K562 (cell line): ENCODE results near the gene PPL. TPM values are rescaled to one million over a fixed set of nuclear protein-coding genes. Genes with fewer than 3 reads are reported as not detected.

ENCODE experiments used
- CEBPZ ChIP-seq: fragments of 150-350 bp; IDR thresholded peaks from 2 replicates; pipeline ENCODE4 v1.6.1; 2014; ENCODE audit warnings: low read depth, mild to moderate bottlenecking, low read length, borderline replicate concordance
- EGR1 ChIP-seq: fragments of 450-650 bp; conservative IDR thresholded peaks from 2 replicates; pipeline ENCODE4 v1.6.1; 2017; ENCODE audit warnings: mild to moderate bottlenecking
- ETV1 ChIP-seq: fragments of 450-650 bp; conservative IDR thresholded peaks from 2 replicates; pipeline ENCODE4 v1.6.1; 2016; ENCODE audit warnings: missing genetic modification characterization, control low read depth, low read depth, missing compliant biosample characterization
- MAFF ChIP-seq: IDR thresholded peaks from 2 replicates; pipeline ENCODE4 v1.6.1; 2012; ENCODE audit warnings: low read length, improper control_type of control experiment
- MAFK ChIP-seq: IDR thresholded peaks from 2 replicates; pipeline ENCODE4 v1.6.1; 2011; ENCODE audit warnings: low read length, improper control_type of control experiment
- MIER1 ChIP-seq: fragments of 450-650 bp; IDR thresholded peaks from 2 replicates; pipeline ENCODE4 v1.6.1; 2016; ENCODE audit warnings: antibody characterized with exemption, mild to moderate bottlenecking, low read depth
- OTX1 ChIP-seq: fragments of 450-650 bp; formaldehyde crosslinking; IDR thresholded peaks from 2 replicates; pipeline ENCODE4 v1.4.0; 2022; ENCODE audit warnings: mild to moderate bottlenecking
- PURB ChIP-seq: sonication (generic); formaldehyde crosslinking; IDR thresholded peaks from 2 replicates; pipeline ENCODE4 v1.9.0; 2021; ENCODE audit warnings: low read depth, mild to moderate bottlenecking, missing genetic modification reagents
- RBM17 ChIP-seq: fragments of 200-400 bp; formaldehyde crosslinking; IDR thresholded peaks from 2 replicates; pipeline ENCODE4 v1.6.1; 2017; ENCODE audit warnings: low read depth, mild to moderate bottlenecking, low read length, borderline replicate concordance
- RBM34 ChIP-seq: fragments of 200-400 bp; formaldehyde crosslinking; IDR thresholded peaks from 2 replicates; pipeline ENCODE4 v1.6.1; 2018; ENCODE audit warnings: low read length, borderline replicate concordance; ENCODE audit not compliant: insufficient read depth
- ZFP91 ChIP-seq: sonication (generic); formaldehyde crosslinking; IDR thresholded peaks from 2 replicates; pipeline ENCODE4 v1.8.0; 2022; ENCODE audit warnings: mild to moderate bottlenecking, missing genetic modification reagents
- ZNF717 ChIP-seq: fragments of 250-450 bp; sonication (Bioruptor Pico); IDR thresholded peaks from 2 replicates; pipeline ENCODE4 v1.5.0; 2021
- polyA plus RNA-seq, 8 experiments: library from polyadenylated mRNA; depleted of rRNA in 4 of 8; stranded (reverse) in 5 of 8; unstranded in 3 of 8; fragments of >200 nt; fragmentation: Nextera tagmentation in 2 of 8; fragmentation: Illumina TruSeq in 1 of 8; extraction: Ambion mirVana in 2 of 8; extraction: Trizol in 1 of 8; gene quantifications; 2 replicates each; pipeline versions ENCODE4 v1.2.1 to v1.2.3, GENCODE V29; 2011 to 2014; ENCODE audit warnings: inconsistent platforms in 1 of 8, missing spikeins in 1 of 8
- total RNA-seq, 7 experiments: library from RNA; depleted of rRNA in 6 of 7; stranded (reverse); fragments of >200 nt in 6 of 7; fragmentation: Illumina TruSeq in 2 of 7; extraction: Trizol in 2 of 7; gene quantifications; 2 replicates each; pipeline versions ENCODE4 v1.2.1 to v1.2.3, GENCODE V29; 2011 to 2021; ENCODE audit warnings: low replicate concordance in 1 of 7
- TF ChIP-seq, protein P1 (sequence below): fragments of 250-450 bp; sonication (Bioruptor Pico); IDR thresholded peaks from 2 replicates; pipeline ENCODE4 v1.4.0; 2020; ENCODE audit warnings: borderline replicate concordance
- TF ChIP-seq, protein P2 (sequence below): sonication (generic); formaldehyde crosslinking; IDR thresholded peaks from 2 replicates; pipeline ENCODE4 v1.8.0; 2023; ENCODE audit warnings: mild to moderate bottlenecking, missing genetic modification reagents
- TF ChIP-seq, protein P3 (sequence below): fragments of 250-450 bp; sonication (Bioruptor Pico); IDR thresholded peaks from 2 replicates; pipeline ENCODE4 v1.4.0; 2020

Gene PPL
- total and polyA plus RNA-seq, 9 of the 15 experiments (the other 6 are each of a cell fraction or from before 2014, with no cell fraction given), result 0.01 to 0.15 (median 0.07) TPM; not detected in 3

DNA sequence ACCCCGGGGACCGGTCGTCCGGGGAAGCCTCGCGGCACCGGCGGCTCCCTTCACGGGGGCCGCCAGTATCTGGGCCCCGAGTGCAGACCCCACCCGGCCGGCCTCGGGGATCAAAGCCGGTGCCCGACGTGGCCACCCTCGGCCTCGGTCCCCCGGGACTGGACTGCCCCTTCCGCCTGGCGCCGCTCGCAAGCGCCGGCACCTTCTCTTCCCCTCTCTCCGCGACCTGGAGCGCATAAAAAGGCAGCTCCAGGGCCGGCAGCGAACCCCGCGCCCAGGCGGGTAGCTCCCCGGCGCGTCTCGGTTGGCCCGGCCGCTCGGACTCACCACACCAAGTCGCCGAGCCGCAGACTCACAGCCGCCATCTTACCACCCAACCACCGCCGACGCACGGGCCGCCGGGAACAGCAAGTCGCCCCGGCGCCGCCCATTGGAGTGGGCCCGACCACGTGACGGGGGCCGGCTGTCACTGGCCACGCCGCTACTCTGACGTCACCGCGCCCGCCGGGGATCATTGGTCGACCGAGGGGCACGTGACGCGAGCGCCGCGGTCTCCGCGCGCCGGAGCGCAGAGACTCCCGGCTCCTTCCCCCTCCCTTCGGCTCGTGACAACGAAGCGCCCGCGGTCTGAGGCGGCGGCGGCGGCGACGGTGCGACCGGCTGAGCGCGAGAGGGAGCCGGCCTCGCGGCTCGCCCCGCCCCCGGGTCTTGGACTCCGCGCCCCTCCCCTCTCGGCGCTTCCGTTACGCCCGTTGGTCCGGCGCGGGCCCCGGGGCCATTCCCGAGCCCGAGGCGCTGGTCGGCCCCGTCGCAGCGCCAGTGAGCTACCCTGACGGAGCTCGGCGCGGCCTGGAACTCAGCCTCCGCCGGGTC is 89.8 kb downstream of the PPL start, which contains the start of the genes GLYR1 and UBN1 (continued):
- TF ChIP-seq, protein P1, sequence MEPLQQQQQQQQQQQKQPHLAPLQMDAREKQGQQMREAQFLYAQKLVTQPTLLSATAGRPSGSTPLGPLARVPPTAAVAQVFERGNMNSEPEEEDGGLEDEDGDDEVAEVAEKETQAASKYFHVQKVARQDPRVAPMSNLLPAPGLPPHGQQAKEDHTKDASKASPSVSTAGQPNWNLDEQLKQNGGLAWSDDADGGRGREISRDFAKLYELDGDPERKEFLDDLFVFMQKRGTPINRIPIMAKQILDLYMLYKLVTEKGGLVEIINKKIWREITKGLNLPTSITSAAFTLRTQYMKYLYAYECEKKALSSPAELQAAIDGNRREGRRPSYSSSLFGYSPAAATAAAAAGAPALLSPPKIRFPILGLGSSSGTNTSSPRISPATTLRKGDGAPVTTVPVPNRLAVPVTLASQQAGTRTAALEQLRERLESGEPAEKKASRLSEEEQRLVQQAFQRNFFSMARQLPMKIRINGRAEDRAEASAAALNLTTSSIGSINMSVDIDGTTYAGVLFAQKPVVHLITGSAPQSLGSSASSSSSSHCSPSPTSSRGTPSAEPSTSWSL (CRISPR knock-in tag), result 0 out of 2 replicates have a peak, but pooled peaks have one; percentile 59
- TF ChIP-seq MAFF (no peak), ETV1 (tag) (no peak), RBM17 (no peak), MAFK (no peak), ZNF717 (no peak), ZFP91 (CRISPR knock-in tag) (no peak), PURB (CRISPR knock-in tag) (no peak), EGR1 (peak; percentile 72), MIER1 (no peak), CEBPZ (no peak), RBM34 (0 out of 2 replicates have a peak, but pooled peaks have one; percentile 28), OTX1 (CRISPR knock-in tag) (0 out of 2 replicates have a peak, but pooled peaks have one; percentile 34)
- TF ChIP-seq, protein P2, sequence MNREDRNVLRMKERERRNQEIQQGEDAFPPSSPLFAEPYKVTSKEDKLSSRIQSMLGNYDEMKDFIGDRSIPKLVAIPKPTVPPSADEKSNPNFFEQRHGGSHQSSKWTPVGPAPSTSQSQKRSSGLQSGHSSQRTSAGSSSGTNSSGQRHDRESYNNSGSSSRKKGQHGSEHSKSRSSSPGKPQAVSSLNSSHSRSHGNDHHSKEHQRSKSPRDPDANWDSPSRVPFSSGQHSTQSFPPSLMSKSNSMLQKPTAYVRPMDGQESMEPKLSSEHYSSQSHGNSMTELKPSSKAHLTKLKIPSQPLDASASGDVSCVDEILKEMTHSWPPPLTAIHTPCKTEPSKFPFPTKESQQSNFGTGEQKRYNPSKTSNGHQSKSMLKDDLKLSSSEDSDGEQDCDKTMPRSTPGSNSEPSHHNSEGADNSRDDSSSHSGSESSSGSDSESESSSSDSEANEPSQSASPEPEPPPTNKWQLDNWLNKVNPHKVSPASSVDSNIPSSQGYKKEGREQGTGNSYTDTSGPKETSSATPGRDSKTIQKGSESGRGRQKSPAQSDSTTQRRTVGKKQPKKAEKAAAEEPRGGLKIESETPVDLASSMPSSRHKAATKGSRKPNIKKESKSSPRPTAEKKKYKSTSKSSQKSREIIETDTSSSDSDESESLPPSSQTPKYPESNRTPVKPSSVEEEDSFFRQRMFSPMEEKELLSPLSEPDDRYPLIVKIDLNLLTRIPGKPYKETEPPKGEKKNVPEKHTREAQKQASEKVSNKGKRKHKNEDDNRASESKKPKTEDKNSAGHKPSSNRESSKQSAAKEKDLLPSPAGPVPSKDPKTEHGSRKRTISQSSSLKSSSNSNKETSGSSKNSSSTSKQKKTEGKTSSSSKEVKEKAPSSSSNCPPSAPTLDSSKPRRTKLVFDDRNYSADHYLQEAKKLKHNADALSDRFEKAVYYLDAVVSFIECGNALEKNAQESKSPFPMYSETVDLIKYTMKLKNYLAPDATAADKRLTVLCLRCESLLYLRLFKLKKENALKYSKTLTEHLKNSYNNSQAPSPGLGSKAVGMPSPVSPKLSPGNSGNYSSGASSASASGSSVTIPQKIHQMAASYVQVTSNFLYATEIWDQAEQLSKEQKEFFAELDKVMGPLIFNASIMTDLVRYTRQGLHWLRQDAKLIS (CRISPR knock-in tag), result peak; percentile 78
- TF ChIP-seq, protein P3, sequence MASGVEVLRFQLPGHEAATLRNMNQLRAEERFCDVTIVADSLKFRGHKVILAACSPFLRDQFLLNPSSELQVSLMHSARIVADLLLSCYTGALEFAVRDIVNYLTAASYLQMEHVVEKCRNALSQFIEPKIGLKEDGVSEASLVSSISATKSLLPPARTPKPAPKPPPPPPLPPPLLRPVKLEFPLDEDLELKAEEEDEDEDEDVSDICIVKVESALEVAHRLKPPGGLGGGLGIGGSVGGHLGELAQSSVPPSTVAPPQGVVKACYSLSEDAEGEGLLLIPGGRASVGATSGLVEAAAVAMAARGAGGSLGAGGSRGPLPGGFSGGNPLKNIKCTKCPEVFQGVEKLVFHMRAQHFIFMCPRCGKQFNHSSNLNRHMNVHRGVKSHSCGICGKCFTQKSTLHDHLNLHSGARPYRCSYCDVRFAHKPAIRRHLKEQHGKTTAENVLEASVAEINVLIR (CRISPR knock-in tag), result peak; percentile 91
